Measurements from ENCODE around the gene FARS2. TPM values are rescaled to one million over a fixed set of nuclear protein-coding genes. Genes with fewer than 3 reads are reported as not detected.
A peak's percentile ranks its signal among the peaks of the same experiment; 100 is the strongest.

FARS2 gene
- total RNA-seq, 1 donor from 2014 or later, result 23.3 TPM

DNA sequence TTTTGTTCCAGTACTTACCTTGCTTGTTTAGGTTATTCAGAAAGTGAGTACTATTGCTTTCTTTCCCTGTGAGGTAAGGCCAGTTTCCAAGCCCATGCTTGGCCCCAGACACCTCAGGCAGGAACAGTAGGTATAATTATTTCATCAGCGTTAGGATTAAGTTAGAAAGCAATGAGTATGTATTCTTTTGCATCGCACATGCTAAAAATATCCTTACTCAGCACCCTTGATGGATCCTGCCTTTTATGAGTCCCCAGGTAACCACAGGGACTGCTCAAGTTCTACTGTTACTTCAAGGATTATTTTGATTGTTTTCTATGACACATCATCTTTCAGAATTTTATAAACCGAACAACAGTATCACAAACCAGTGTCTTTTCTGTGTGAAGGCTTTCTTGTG, 128.9 kb downstream of the FARS2 start:
- Mint-ChIP-seq H3K36me3 (ENCODE audit: low read depth) (no peaks in the 10 kb centered on the region), H3K4me1 (no peaks in the 10 kb centered on the region), H3K9me3 (no peaks in the 10 kb centered on the region), H3K27ac (ENCODE audit: unreplicated experiment) (no peak overlapping the region), H3K4me3 (no peak overlapping the region), H3K27me3 (ENCODE audit: low read depth) (no peaks in the 10 kb centered on the region)
- DNase-seq (ENCODE audit: low read depth, low spot score), result no peak
- TF ChIP-seq, protein P1, sequence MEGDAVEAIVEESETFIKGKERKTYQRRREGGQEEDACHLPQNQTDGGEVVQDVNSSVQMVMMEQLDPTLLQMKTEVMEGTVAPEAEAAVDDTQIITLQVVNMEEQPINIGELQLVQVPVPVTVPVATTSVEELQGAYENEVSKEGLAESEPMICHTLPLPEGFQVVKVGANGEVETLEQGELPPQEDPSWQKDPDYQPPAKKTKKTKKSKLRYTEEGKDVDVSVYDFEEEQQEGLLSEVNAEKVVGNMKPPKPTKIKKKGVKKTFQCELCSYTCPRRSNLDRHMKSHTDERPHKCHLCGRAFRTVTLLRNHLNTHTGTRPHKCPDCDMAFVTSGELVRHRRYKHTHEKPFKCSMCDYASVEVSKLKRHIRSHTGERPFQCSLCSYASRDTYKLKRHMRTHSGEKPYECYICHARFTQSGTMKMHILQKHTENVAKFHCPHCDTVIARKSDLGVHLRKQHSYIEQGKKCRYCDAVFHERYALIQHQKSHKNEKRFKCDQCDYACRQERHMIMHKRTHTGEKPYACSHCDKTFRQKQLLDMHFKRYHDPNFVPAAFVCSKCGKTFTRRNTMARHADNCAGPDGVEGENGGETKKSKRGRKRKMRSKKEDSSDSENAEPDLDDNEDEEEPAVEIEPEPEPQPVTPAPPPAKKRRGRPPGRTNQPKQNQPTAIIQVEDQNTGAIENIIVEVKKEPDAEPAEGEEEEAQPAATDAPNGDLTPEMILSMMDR (conservative IDR thresholded peaks at IDR 0.05), result no peak

DNA sequence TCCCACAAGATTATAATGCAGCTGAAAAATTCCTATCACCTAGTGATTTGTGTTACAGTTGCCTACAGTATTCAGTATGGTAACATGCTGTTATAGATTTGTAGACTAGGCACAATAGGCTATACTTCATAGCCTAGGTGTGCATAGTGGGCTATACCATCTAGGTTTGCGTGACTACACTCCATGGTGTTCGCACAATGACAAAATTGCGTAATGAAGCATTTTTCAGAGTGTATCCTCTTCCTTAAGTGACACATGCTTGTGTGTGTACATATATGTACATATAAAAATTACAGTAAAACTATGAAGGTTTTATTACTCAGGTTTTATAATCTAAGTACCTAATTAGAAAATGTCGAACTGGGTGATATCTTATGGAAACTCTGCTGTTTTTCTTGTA, 133.0 kb downstream of the FARS2 start:
- Mint-ChIP-seq H3K27ac (ENCODE audit: unreplicated experiment) (no peak overlapping the region), H3K27me3 (ENCODE audit: low read depth) (no peaks in the 10 kb centered on the region), H3K4me1 (no peaks in the 10 kb centered on the region), H3K4me3 (no peak overlapping the region), H3K9me3 (no peaks in the 10 kb centered on the region), H3K36me3 (ENCODE audit: low read depth) (no peaks in the 10 kb centered on the region)
- TF ChIP-seq, protein P1 (conservative IDR thresholded peaks at IDR 0.05), result no peak
- no peak for DNase-seq (ENCODE audit: low read depth, low spot score)

DNA sequence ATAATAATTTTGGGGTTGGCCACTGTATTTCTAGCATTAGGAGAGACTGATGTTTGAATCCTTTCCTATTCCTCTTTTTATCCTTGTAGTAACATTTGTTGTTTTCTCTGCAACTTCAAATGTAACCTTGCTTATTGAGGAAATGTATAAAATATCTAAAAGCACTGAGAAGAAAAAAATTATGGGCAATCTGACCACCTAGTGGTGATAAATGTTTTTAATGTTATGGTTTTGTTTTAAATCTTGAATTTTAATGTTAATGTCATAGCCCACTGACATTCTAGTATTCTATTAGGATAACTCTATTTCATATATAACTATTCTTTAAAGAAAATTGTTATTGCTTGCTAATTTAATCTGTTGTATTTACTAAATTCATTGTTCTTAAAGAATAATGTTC, 134.4 kb downstream of the FARS2 start:
- Mint-ChIP-seq H3K27ac (ENCODE audit: unreplicated experiment) (no peak overlapping the region), H3K27me3 (ENCODE audit: low read depth) (no peaks in the 10 kb centered on the region), H3K4me3 (no peak overlapping the region), H3K36me3 (ENCODE audit: low read depth) (peaks cover under 1% of the 10 kb centered on the region), H3K9me3 (peaks cover under 1% of the 10 kb centered on the region), H3K4me1 (no peaks in the 10 kb centered on the region)
- TF ChIP-seq, protein P1 (conservative IDR thresholded peaks at IDR 0.05), result peak; percentile 28
- DNase-seq (ENCODE audit: low read depth, low spot score), result no peak

DNA sequence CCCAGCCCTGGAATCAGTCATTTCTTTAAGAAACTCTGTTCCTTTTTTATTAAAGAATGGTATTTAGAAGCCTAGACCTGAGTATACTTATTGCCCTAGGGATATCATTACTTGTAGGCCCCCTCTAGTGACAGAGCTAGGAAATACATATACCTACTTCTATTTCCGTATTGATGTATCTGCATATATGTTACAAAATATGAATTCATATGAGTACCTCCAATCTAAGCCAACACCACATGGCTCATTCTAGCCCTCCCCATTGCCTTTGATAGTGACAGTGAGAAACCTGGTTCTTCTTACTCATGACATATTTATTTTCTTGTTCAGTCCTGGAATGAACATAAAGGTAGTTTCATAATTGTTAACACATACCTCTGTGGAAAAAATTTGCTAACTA, 137.2 kb downstream of the FARS2 start:
- H3K4me3 Mint-ChIP-seq, result no peak overlapping the region
- TF ChIP-seq, protein P1 (conservative IDR thresholded peaks at IDR 0.05), result peak; percentile 64
- DNase-seq (ENCODE audit: low read depth, low spot score), result no peak
- H3K9me3 Mint-ChIP-seq, result peaks cover 6% of the 10 kb centered on the region
- H3K27ac Mint-ChIP-seq (ENCODE audit: unreplicated experiment), result no peak overlapping the region
- H3K36me3 Mint-ChIP-seq (ENCODE audit: low read depth), result peaks cover 6% of the 10 kb centered on the region
- no peaks in the 10 kb centered on the region for H3K4me1 Mint-ChIP-seq
- no peaks in the 10 kb centered on the region for H3K27me3 Mint-ChIP-seq (ENCODE audit: low read depth)

DNA sequence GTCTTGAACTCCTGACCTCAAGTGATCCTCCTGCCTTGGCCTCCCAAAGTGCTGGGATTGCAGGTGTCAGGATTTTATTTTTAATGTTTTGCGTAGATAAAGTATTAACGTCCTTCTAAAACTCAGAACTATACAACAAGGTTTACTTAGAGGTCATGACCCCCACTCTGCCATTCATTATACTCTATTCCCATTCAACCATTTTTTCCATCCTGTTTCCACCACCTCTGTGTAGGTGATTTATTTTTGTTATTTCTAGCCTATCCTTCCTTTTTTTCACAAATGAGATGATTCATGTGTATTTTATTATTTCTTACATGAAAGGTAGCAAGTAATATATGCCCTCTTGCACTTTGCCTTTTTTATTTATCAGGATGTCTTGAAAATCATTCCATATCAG, 138.1 kb downstream of the FARS2 start:
- peaks cover 6% of the 10 kb centered on the region for H3K9me3 Mint-ChIP-seq
- H3K4me3 Mint-ChIP-seq, result no peak overlapping the region
- TF ChIP-seq, protein P1 (conservative IDR thresholded peaks at IDR 0.05), result no peak
- H3K4me1 Mint-ChIP-seq, result no peaks in the 10 kb centered on the region
- H3K27me3 Mint-ChIP-seq (ENCODE audit: low read depth), result no peaks in the 10 kb centered on the region
- peaks cover 6% of the 10 kb centered on the region for H3K36me3 Mint-ChIP-seq (ENCODE audit: low read depth)
- no peak for DNase-seq (ENCODE audit: low read depth, low spot score)
- H3K27ac Mint-ChIP-seq (ENCODE audit: unreplicated experiment), result no peak overlapping the region

Data from neural crest cell (in vitro differentiated cells).